ENCODE results near the gene PRND. TPM values are rescaled to one million over a fixed set of nuclear protein-coding genes. Genes with fewer than 3 reads are reported as not detected.

PRND gene
- total RNA-seq, 1 experiment from 2014 or later = not detected

DNA sequence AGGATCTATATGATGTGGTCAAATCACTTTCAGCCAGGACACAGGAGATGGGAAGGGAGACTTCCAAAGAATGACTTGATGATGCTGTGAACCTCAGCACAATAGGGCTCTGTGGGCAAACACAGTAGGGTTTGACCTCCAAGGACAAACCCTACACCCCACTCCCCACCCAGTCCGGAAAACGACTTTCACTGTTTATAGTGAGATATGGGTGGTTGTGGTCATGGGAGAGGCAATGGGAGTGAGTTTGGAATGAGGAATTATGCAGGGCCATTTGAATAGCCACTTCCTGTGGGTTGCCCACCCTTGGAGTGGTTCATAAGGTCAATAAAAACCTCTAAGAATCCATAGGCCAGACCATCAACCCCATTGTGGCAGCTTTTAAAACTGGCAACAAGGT, 38.4 kb upstream of the PRND start:
- no peaks in the 10 kb centered on the region for H3K36me3 Mint-ChIP-seq (ENCODE audit: insufficient read depth, unreplicated experiment)
- intact Hi-C loops (cut with micrococcal nuclease) = no loop called here
- ChIA-PET POLR2A (interaction anchor here (1.9 kb wide), 1 partner anchor 31 kb away, joined by 8 read pairs; no protein-coding TSS in a partner anchor), CTCF (interaction anchor here (0.7 to 2.0 kb wide), 3 partner anchors 32 to 70 kb away, joined by 3 to 7 read pairs (median 3); no protein-coding TSS in a partner anchor)
- no peak for DNase-seq (ENCODE audit: unreplicated experiment)
- no peak overlapping the region for H3K4me3 Mint-ChIP-seq (ENCODE audit: unreplicated experiment)
- TF ChIP-seq CTCF (IDR thresholded peaks at IDR 0.05; ENCODE audit: unreplicated experiment) = no peak
- H3K27ac Mint-ChIP-seq (ENCODE audit: low read depth, unreplicated experiment) = no peak overlapping the region
- no peaks in the 10 kb centered on the region for H3K27me3 Mint-ChIP-seq (ENCODE audit: insufficient read depth, unreplicated experiment)
- no TSS peak for BruUV-seq (replicated peaks)
- no peaks in the 10 kb centered on the region for H3K9me3 Mint-ChIP-seq (ENCODE audit: unreplicated experiment)
- H3K4me1 Mint-ChIP-seq (ENCODE audit: insufficient read depth, unreplicated experiment) = peaks cover 42% of the 10 kb centered on the region

DNA sequence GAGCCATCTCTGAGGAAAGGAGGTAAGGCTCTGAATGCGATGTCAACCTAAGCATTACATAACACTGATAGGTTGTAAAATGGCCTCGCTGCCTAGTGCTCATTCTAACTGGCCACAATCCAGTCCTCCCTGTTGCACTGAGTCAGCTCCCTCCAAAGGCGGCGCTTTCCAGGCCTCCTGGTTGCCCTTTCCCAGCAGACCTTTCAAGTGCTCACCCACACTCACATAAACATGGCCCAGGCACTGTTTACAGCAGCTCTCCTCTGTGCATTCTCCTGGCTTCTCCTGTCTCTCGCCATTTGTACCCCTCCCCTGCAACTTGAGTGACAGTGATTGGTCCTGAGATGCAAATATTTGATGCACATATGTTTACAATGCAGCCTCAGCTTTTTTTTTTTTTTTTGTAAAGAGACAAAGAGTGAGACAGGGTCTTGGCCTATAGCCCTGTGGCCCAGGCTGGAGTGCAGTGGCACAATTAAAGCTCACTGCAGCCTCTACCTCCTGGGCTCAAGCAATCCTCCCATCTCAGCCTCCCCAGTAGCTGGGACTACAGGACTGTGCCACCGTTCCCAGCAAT, 36.8 kb upstream of the PRND start:
- peak overlapping the region; percentile 87 for H3K27ac Mint-ChIP-seq (ENCODE audit: low read depth, unreplicated experiment)
- CTCF ChIA-PET = interaction anchor here (0.5 to 1.4 kb wide), 9 partner anchors 11 to 538 kb away, joined by 3 to 7 read pairs (median 4); no protein-coding TSS in a partner anchor
- no peaks in the 10 kb centered on the region for H3K27me3 Mint-ChIP-seq (ENCODE audit: insufficient read depth, unreplicated experiment)
- peaks cover 55% of the 10 kb centered on the region for H3K4me1 Mint-ChIP-seq (ENCODE audit: insufficient read depth, unreplicated experiment)
- no TSS peak for BruUV-seq (replicated peaks)
- POLR2A ChIA-PET = interaction anchor here (0.7 to 1.3 kb wide), 4 partner anchors 13 to 25 kb away, joined by 3 to 4 read pairs (median 4); no protein-coding TSS in a partner anchor
- intact Hi-C loops (cut with micrococcal nuclease) = no loop called here
- H3K9me3 Mint-ChIP-seq (ENCODE audit: unreplicated experiment) = no peaks in the 10 kb centered on the region
- no peak for TF ChIP-seq CTCF (IDR thresholded peaks at IDR 0.05; ENCODE audit: unreplicated experiment)
- H3K36me3 Mint-ChIP-seq (ENCODE audit: insufficient read depth, unreplicated experiment) = no peaks in the 10 kb centered on the region
- H3K4me3 Mint-ChIP-seq (ENCODE audit: unreplicated experiment) = no peak overlapping the region
- peak; percentile 93 for DNase-seq (ENCODE audit: unreplicated experiment)

DNA sequence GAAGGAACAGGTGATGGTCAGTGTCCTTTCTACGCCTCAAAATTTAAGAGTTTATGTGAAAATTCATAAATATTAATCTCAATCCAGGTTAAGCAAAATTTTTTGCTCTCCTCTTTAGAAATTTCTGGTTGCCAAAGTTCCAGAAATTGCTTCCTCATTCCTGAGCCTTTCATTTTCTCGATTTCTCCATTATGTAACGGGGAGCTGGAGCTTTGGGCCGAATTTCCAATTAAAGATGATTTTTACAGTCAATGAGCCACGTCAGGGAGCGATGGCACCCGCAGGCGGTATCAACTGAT, 35.8 kb upstream of the PRND start:
- no peak for TF ChIP-seq CTCF (IDR thresholded peaks at IDR 0.05; ENCODE audit: unreplicated experiment)
- BruUV-seq (replicated peaks) = no TSS peak
- Mint-ChIP-seq H3K9me3 (ENCODE audit: unreplicated experiment) (no peaks in the 10 kb centered on the region), H3K27ac (ENCODE audit: low read depth, unreplicated experiment) (peak overlapping the region; percentile 87), H3K4me1 (ENCODE audit: insufficient read depth, unreplicated experiment) (peaks cover 61% of the 10 kb centered on the region), H3K36me3 (ENCODE audit: insufficient read depth, unreplicated experiment) (peaks cover 5% of the 10 kb centered on the region), H3K27me3 (ENCODE audit: insufficient read depth, unreplicated experiment) (no peaks in the 10 kb centered on the region), H3K4me3 (ENCODE audit: unreplicated experiment) (peak overlapping the region; percentile 82)
- CTCF ChIA-PET = interaction anchor here (0.6 kb wide), 1 partner anchor 1343 kb away, joined by 3 read pairs; no protein-coding TSS in a partner anchor
- no peak for DNase-seq (ENCODE audit: unreplicated experiment)
- intact Hi-C loops (cut with micrococcal nuclease) = no loop called here
- POLR2A ChIA-PET = interaction anchor here (1.3 kb wide), 1 partner anchor 15 kb away, joined by 3 read pairs; no protein-coding TSS in a partner anchor

DNA sequence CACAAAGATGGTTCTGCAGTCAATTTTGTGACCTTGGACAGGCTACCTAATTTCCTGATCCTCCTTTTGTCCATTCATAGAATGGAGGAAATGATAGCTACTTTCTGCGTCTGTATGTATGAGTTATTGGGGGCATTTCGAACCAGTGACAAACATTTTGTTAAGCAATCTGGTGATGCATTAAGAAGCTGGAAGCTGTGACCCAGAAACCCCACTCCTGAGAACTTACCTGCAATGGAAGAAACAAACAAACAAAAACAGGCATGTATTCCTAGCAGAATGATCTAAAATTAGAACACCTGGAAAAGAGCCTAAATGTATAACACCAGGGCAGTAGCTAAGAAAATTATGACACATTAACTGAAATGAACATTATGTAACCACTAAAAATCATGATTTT, 33.4 kb upstream of the PRND start:
- Mint-ChIP-seq H3K27me3 (ENCODE audit: insufficient read depth, unreplicated experiment) (no peaks in the 10 kb centered on the region), H3K27ac (ENCODE audit: low read depth, unreplicated experiment) (peak overlapping the region; percentile 92), H3K4me1 (ENCODE audit: insufficient read depth, unreplicated experiment) (peaks cover 54% of the 10 kb centered on the region), H3K36me3 (ENCODE audit: insufficient read depth, unreplicated experiment) (peaks cover 13% of the 10 kb centered on the region), H3K4me3 (ENCODE audit: unreplicated experiment) (peak overlapping the region; percentile 82), H3K9me3 (ENCODE audit: unreplicated experiment) (no peaks in the 10 kb centered on the region)
- ChIA-PET POLR2A (interaction anchor here (0.6 to 1.6 kb wide), 8 partner anchors 18 to 438 kb away, joined by 3 to 5 read pairs (median 4); partner anchors contain the start of gene CDS2), CTCF (interaction anchor here (1.2 to 1.4 kb wide), 2 partner anchors 10 to 12 kb away, joined by 4 read pairs; no protein-coding TSS in a partner anchor)
- DNase-seq (ENCODE audit: unreplicated experiment) = peak; percentile 24
- no TSS peak for BruUV-seq (replicated peaks)
- intact Hi-C loops (cut with micrococcal nuclease) = loop anchor here (2.0 kb wide), 1 partner anchor 76 kb away; no protein-coding TSS in a partner anchor
- no peak for TF ChIP-seq CTCF (IDR thresholded peaks at IDR 0.05; ENCODE audit: unreplicated experiment)
